Left kidney (tissue), 2 donors: ENCODE measurements around the gene KSR1. TPM values are rescaled to one million over a fixed set of nuclear protein-coding genes. Genes with fewer than 3 reads are reported as not detected.

Experiments
- DNase-seq: peaks from one replicate; pipeline ENCODE4 v3.0.0-alpha.2; 2013
- polyA plus RNA-seq: library from polyadenylated mRNA; unstranded; fragments of 120-200 nt; gene quantifications from one replicate; pipeline ENCODE4 v1.2.1, GENCODE V29; 2013; ENCODE audit not compliant: insufficient read length

The KSR1 gene
- polyA plus RNA-seq, 1 donor = 73.5 TPM

DNA sequence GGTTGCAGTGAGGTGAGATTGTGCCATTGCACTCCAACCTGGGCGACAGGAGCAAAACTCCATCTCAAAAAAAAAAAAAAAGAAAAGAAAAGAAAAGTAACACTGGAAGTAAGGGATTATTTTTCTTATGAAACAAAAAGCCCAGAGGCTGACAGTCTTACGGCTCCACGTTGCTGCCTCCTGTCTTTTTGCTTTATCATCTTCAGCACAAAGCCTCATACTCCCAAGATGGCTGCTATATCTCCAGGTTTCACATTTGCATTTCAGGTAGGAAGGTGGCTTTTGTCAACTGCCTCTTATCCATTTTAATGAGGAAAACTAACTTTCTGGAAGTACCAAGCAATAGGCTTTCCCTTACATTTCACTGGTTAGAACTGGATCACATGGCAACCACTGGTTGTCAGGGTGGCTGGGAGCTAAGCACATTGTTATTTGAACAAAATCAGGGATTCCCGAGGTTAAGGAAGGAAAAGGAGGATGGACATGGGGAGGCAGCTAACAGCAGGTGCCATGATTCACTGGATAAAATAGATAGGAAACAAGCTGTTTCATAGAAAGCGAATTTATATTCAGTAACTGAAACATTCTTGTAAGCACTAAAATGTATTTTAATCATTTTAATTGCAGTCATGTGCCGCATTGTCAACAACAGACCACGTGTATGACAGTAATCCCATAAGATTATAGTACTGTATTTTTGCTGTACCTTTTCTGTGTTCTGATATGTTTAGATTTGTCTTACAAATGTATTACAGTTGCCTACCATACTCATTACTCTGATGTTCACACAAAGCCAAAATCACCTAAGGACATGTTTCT is 58.6 kb downstream of the KSR1 start:
- no peak for DNase-seq

DNA sequence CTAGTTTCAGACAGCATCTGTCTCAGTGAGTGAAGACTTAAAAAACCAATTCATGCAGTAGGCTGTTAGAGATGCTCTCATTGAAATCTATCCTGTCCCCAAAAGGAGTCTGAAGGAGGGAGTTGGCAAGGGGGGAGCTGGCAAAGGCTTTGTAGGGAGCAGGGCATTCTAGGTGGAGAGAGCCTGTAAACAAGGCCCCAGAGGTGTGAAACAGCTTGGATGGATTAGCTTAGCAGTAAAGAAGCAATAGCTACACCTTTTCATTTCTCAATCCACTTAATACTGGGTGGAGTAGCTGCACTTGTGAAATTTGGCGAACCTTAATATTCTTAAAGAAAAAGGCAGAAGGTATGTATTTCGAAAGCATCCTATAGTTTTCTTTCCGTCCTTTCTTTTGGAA is 61.8 kb downstream of the KSR1 start:
- DNase-seq = no peak

DNA sequence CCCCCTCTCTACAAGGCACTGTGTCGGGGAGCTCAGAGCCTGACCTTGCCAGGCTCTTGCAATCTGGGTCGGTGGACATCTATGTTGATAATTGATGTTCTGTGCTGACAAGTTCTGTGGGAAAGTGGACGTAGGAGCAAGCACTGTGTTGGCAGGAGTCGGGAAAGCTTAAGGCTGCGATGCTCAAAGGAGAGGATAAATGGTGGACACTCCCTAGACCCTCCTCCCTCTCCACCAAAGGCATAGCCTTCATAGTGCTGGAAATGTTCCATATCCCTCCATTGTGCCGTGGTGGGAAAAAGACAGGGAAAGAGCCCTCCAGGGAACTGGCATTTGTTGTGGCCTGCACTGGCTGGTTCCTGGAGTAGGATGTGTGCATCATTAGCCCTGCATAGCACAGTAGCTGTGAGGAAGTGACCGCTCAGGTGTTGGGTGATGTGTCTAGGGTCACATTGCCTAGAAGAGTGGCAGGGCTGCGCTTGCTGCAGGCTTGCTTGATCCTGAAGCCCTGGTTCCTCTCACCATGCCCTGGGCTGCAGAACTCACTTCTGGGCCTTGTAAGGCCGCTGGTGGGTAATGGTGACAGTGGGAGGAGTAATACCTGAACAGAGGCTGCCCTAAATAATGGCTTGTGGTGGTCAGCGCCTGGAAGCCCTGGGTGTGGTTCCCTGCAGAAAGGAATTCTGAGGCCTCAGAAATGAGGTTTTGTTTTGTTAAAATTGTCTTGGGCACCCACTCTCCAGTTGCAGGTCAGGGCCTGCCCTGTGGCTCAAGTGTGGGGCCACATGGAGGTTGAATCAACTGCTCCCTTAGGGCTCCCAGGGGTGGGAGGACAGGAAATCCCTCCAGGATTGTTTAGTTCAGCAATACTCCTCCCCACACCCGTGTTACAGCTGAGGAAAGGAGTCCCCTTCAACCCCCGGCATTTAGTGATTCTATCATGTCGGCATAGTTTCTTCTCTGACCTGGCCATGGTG is 62.6 kb downstream of the KSR1 start:
- no peak for DNase-seq

DNA sequence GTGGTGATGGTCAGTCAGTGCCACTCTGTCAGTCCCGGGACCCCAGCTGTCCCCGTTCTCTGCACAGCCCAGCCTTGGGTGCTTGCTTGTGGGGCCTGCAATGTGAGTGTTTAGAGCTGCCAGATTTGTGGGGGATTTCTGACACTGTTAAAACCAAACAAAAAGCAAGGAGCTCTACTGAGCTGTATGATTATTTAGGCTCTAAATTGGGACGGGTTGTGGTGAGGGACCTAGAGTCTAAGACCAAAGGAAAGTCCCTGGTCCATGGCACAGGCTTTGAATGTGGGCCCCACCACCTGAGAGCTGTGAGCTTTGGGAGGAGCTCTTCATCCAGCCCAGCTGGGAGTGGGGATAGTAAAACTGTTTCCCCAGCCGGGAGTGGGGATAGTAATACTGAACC is 63.3 kb downstream of the KSR1 start:
- DNase-seq = no peak

DNA sequence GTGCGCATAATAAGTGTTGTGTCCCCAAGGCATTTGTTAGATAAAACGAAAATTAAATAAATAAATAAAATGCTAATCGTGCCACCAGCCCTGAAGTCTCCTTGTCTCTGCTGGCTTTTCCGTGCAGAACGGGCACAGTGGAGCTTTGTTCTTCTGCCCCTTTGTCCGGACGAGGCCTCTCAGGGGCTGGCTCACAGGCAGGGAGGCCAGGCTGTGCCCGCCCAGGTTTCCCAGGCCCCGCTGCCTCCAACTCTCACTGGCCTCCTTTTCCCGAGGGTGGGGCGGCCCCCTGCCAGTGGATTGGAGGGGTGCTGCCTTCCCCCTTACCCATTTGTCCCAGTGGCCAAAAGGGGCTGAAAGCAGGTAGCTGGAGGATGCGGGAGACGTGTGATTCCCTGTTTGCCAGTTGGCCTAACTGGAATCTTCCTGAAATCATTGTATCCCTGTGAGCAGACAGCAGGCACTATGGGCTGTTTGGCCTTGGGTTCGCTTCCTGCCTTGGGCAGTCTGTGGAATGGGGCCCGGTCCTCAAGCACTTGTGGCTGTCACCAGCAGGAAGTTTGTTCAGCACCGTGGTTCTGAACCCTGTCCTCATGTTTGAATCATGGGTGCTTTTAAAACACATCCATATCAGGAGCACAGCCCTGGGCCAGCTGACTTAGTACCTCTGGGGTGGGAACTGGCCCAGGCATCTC is 64.4 kb downstream of the KSR1 start:
- no peak for DNase-seq

DNA sequence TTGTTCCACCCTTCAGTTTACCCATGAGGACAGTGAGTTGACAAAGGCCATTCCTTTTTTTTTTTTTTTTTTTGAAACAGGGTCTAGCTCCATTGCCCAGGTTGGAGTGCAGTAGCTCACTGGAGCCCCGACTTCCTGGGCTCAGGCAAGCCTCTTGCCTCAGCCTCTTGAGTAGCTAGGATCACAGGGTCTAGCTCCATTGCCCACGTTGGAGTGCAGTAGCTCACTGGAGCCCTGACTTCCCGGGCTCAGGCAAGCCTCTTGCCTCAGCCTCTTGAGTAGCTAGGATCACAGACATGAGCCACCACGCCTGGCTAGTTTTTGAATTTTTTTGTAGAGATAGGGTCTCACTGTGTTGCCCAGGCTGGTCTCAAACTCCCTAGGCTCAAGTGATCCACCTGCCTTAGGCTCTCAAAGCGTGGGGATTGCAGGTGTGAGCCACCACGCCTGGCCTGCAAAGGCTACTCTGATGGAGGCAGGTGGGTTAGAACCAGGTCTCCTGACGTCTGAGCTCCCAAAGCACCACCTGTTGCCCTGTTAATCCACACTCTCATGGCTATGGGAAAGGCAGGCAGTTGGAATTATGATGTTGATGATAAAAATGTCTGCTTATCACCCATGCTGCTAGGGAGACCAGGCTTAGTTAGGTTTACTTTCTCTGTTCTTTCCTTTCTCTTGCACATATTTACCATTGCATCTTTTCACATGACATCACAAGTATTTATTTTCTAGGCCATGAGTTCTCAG is 65.2 kb downstream of the KSR1 start:
- no peak for DNase-seq

DNA sequence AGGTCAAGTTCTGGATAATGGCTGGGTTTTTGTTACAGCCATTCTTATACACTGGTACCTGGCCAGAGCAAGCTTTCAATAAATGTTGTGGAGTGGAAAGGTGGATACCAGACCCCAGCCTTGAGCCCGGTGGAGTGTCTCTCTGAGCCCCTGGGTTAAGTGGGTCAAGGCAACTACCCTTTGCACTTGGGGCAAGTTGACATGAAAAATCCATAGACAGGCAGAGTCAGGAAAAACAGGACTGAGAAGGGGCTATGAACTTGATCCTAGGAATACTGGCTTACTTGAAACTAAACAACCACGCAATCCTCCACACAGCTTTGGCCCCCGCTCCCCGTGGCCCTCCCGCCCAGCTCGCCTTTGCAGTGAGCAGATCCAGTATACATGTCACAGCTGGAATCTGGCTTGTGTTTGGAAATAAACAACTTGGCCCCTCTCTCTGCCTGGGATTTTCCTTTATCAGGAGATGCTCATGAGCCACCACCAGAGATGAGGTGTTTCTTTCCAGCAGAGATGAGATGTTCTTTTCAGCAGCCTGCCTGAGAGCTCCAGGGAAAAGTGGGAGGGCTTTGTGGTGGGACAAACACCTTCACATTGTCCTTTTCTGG is 65.9 kb downstream of the KSR1 start:
- no peak for DNase-seq

DNA sequence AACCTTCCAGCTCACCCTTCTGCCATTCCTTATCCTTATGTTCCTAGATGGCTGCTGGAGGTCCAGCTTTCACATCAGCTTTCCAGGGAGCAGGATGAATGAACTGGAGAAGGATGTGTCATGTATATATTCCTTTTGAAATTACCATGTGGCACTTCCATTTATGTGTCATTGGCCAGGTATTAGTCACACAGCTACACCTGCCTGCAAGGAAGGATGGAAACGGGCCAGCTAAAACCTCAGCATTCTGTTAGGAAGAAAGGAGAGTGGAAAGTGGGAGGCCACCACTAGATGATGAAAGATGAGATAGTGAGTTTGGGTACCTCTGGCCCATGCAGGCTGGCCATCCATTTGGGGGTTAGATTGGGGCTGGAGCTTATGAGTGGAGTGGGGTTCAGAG is 67.5 kb downstream of the KSR1 start:
- DNase-seq = no peak

DNA sequence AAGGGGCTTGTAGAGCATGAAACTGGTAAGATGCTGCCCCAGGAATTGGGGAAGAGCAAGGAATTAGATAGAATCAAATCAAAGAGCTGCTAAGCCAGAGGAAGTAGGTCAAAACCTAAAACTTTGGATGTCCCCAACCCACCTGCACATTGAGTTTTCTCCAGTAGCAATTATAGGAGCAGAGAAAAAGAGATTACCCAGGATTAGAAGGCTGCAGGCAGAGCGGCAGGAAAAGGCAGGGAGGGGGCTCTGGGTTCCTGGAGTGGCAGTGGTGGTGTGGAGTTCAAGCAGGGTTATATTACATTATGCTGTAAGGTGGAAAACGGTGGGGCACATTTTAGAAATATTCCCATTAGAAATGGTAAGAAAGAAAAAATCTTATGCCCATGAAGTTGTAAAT is 68.3 kb downstream of the KSR1 start:
- no peak for DNase-seq

DNA sequence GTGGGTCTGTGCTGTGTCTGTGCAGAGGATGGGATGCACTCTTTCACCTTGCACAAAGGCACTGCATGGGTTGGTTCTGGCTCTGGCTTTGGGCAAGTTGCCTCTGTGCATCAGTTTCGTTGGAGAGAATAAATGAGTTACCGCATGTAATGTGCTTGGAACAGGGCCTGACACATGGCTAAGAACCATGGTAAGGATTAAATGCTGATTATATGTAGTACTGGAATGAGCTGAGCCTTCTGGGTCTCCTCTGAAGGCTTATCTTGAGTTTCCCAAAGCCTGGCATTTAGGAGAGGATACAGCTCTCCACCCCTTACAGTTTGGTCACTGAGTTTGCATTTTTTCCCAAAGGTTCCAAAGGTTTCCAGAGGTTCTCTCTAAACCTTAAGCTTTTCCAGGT is 69.1 kb downstream of the KSR1 start:
- no peak for DNase-seq

DNA sequence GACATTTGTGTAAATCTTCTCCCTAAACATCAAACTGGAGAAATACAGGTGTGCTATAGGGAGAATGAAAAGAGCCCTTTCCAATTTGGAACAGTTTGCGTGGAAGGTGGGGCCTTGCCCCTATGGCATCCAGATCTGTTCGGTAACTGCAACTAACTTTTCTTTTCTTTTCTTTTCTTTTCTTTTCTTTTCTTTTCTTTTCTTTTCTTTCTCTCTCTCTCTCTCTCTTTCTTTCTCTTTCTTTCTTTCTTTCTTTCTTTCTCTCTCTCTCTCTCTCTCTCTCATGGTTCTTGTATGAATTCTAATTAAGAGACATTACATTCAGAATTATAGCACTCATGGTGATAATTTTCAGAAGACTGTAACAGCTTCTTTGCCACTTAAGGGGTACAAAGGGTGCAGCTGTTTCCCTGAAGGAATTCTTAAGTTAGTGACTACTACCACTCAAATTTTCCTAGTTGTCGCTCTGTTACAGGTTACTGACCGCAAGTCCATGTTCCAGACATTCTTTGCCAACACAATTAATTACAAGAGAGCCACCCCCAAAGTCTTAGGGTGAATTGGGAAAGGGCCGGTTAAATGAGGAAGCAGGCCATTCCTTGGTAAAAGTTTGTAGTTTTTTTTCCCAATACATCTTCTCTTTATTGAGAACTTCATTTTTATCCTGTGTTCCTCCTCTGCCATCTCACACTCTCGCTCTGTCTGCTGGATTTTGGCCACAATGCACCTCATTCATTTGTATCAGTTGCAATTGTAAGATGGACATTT is 69.8 kb downstream of the KSR1 start:
- no peak for DNase-seq

DNA sequence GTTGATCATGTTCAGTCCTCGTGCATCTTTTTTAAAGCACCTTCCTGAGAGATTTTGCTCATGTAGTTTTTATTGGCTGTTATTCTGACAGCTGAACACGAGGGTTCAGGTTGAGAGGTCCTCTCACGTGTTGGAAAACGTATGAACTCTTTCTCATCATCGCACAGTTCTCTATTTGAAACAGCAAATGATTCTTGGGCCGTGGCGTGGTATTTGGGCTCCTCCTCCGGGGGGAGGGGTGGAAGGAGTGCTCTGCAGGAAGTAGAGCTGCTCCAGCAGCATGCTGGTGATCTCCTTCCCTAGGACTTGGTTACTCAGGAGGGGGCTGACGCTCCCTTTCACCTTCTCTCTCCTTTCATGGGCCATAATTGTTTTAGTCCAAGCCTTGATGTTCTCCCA is 70.4 kb downstream of the KSR1 start:
- no peak for DNase-seq

DNA sequence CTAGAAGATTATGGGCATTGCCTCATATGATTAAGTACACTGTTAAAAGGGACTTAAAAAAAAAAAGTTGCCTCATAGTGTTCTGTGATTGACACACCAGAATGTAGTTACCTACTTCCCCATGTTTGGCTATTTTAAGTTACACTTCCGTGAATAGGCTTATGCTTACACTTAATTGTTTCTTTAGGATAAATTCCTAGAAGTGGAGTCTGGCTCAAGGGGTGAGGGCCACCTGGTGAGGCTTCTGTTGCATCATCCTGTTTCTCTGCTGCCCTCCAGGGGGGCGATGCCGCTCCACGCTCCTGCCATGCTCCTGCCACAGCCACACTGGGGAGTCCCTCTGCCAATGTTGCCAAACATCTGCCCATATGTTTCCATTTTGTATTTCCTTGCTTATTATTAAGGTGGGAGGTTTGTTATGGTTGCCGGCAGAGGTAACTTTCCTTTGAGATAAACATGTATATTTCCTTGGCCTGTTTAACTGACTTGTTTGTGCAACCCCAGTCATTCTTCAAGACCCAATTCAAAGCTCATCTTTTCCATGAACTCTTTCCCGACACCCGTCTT is 73.1 kb downstream of the KSR1 start:
- no peak for DNase-seq

DNA sequence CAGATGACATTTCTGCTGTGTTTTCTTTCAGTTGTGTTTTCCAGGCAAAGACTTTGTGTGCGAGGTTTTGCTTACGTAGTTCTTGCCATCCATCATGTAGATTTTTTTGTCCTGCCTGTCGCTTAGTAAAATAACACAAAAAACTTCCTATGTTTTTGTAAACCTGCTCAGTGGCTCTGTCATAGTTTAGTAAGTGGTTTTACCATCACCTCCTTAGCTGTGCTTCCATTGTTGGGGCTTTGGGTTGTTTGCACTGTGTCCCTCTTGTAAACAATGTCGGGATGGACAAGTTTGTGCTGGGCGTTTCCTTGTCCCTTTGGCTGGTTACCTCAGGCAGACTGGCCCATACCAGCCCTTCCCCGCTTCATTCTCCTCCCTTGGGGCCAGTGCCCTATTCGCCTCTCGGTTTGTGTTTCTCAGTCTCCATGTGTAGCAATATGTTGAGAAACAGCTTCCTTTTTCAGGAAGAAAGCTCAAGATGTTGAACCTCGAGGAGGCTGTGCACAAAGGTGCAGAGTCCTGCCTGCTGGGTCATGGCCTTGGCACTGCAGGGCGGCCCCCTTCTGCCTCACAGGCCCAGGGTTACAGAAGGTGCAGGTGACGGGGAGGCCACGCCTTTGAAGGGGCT is 74.6 kb downstream of the KSR1 start:
- DNase-seq = no peak

DNA sequence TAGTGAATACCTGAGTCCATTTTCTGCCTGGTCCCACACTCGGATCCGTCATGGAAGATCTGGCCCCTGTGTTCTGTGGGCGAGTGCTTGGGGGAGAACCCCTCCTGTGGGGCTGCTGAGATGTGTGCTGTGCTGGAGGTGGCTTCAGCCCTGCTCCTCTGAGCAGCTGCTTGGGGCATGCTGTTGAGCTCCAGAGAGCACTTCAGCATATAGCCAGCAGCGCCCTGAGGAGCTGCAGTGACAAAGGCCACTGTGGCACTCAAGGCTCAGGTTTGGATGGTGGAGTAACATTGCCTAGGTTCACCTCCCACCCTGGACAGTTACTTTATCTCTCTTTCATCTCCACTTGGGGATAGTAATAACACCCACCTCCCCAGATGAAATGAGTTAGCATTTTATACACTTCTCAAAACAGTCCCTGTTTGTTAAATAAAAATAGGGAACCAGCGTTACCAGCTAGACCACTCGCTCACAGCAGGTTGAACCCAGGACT is 75.3 kb downstream of the KSR1 start:
- DNase-seq = no peak

DNA sequence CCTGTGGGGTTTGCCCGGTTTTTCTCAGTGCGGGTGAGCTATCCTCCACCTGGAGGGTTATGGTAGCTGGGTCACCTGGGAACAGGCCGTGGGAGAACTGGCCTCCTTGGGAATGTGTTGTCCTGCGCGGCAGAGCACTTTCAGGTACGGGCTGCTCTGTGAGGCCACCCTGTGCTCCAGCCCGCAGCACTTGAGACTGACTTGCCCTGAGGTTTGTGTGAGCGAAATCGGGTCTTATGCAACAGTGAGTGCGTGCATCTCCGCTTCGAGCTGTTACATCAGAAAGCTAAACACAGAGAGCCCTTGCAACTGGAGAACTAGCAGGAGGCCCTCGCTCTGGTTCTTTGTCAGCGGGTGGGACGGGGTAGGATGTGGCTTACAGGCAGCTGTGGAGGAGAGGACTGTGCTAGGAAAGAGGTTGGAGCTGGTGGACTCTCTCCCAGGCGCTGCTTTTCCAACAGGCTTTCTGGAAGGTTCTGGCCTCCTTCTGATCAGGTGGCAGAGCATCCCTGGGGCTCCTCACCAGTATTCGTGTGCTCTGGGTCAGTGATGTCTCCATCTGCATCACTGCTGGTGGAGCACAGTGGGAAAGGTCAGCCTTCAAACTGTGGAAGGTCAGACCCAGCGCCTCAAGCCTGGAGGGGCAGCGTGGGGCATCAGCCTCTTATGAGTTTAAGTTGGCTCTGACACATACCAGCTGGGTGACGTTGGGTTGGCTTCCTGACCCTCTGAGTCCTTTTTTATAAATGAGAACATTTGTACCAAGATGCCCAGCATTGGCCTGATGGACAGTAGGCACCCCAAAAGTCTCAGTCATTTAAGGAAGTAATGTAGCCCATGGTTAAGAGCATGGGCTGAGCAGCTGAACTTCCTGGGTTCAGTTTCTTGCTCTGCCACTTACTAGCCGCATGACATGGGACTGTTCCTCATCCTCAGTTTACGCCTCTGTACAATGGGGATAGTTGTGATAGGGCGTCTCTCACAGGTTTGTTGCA is 76.3 kb downstream of the KSR1 start:
- no peak for DNase-seq

DNA sequence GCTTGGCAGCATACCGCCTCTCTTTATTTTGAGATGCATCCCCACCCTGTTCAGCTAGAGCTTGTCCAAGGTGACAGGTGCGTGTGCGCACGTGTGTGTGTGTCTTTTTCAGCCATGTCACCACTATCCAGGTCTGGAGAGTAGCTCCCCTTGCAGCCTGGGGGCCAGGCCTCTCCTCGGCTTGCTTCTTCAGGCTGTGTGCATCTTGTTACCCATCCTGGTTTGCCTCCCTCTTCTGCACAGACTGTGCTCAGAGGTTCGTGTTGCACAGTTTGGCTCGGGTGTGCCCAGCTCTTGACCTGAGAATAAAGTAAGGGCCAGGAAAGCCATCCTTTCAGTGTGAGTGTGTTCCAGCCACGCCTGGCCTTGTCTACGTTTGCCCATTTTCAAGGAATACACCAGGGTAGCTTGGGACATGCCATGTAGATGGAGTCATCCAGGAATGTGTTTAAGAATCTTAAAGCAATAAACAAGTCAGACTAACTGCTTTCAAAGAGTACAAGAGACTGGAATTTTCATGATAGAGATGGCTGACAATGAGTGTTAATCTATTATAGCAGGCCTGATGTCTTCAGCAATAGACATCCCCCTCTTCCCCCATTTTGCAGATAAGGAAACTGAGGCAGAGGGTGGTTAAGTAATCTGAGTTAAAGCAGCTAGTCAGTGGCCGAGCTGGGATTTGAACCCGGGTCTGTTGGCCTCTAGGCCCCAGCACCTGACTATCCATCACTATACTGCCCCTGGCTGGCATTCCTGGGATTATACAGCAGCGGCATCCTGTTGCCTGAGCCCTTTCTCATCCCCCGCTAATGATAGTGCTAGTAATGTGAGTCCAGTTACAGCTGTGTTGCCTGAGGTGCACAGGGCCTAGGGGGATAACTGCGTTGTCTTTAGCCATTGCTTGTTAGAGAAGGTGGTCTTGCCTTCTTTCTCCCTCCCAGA is 77.9 kb downstream of the KSR1 start:
- DNase-seq = no peak
